Panc1 (cell line): Measurements from ENCODE around the gene CNTN4. TPM values are rescaled to one million over a fixed set of nuclear protein-coding genes. Genes with fewer than 3 reads are reported as not detected.

Experiments
- ATAC-seq: fragments of 200-7000 bp; cut with Tn5 transposase; 2 replicates; pipeline ENCODE4 v1.9.1; 2020; ENCODE audit warnings: mild to moderate bottlenecking, moderate library complexity
- BruUV-seq: library from RNA; stranded (reverse); fragments of 400-500 nt; replicated peaks from 2 replicates; lab custom pipeline; 2021; lab: Mats Ljungman, UMichigan
- CTCF ChIA-PET: fragments of 300-600 bp; sonication (Branson Sonifier 250); formaldehyde crosslinking; loops from one replicate; lab custom pipeline; 2022; ENCODE audit warnings: antibody characterized with exemption; lab: Charles Lee
- POLR2A ChIA-PET: fragments of 300-600 bp; sonication (Branson Sonifier 250); formaldehyde crosslinking; loops from one replicate; lab custom pipeline; 2022; ENCODE audit warnings: antibody characterized with exemption; lab: Charles Lee
- DNase-seq: peaks from one replicate; pipeline ENCODE4 v3.0.0-alpha.2; 2010; ENCODE audit warnings: low read depth, low spot score
- H3K27ac ChIP-seq: 2 replicates; pipeline ENCODE4 v1.5.1; 2011; ENCODE audit warnings: mild to moderate bottlenecking, low read length, inconsistent platforms
- H3K27me3 ChIP-seq: fragments of 200-500 bp; sonication (Bioruptor generic); 2 replicates; pipeline ENCODE4 v1.6.0; 2014; ENCODE audit warnings: low read length, inconsistent platforms; ENCODE audit not compliant: control insufficient read depth, insufficient read depth
- H3K36me3 ChIP-seq: fragments of 200-500 bp; sonication (Bioruptor generic); 2 replicates; pipeline ENCODE4 v1.5.1; 2014; ENCODE audit warnings: inconsistent platforms, mild to moderate bottlenecking, low read length, moderate library complexity; ENCODE audit not compliant: control insufficient read depth, insufficient read depth
- H3K4me1 ChIP-seq: 2 replicates; pipeline ENCODE4 v1.5.1; 2011; ENCODE audit warnings: inconsistent platforms, mild to moderate bottlenecking, low read length, moderate library complexity; ENCODE audit not compliant: control insufficient read depth, insufficient read depth
- H3K4me3 ChIP-seq, 2 experiments: 2 replicates each; pipeline ENCODE4 v1.5.1; 2011 to 2012; ENCODE audit warnings: low read depth in 2 of 2, low read length in 2 of 2, mild to moderate bottlenecking in 2 of 2, inconsistent platforms in 1 of 2, moderate library complexity in 1 of 2
- H3K9me3 ChIP-seq: fragments of 200-500 bp; sonication (Bioruptor generic); 2 replicates; pipeline ENCODE4 v1.5.1; 2014; ENCODE audit warnings: low read depth, mild to moderate bottlenecking, inconsistent platforms, low read length, moderate library complexity; ENCODE audit not compliant: control insufficient read depth, insufficient read depth
- POLR2AphosphoS5 ChIP-seq: IDR thresholded peaks from 2 replicates; pipeline ENCODE4 v1.6.1; 2012; ENCODE audit warnings: mild to moderate bottlenecking, low read depth, low read length, moderate library complexity
- REST ChIP-seq, 2 experiments: IDR thresholded peaks; 2 replicates each; pipeline ENCODE4 v1.6.1; 2011 to 2012; ENCODE audit warnings: low read depth in 2 of 2, control low read depth in 1 of 2, low read length in 1 of 2, mild to moderate bottlenecking in 1 of 2, moderate library complexity in 1 of 2; ENCODE audit not compliant: insufficient read depth in 1 of 2
- SIN3A ChIP-seq: IDR thresholded peaks from 2 replicates; pipeline ENCODE4 v1.6.1; 2012; ENCODE audit warnings: low read depth, mild to moderate bottlenecking, low read length, moderate library complexity, borderline replicate concordance; ENCODE audit not compliant: insufficient read depth
- TCF7L2 ChIP-seq: IDR thresholded peaks from 2 replicates; pipeline ENCODE4 v1.6.1; 2011; ENCODE audit warnings: mild to moderate bottlenecking, low read depth, low read length, inconsistent platforms
- in situ Hi-C: cut with HindIII; loops from 2 replicates; pipeline ENCODE4 v1.10.0; 2016; ENCODE audit warnings: low sequenced_read_pairs, low pct_unique_long_range_greater_than_20kb
- intact Hi-C: fragments of 100-400 bp; cut with micrococcal nuclease; formaldehyde crosslinking; loops from one replicate; pipeline ENCODE4 v1.10.0; 2022; ENCODE audit not compliant: unreplicated experiment
- total RNA-seq: library from RNA; stranded (reverse); gene quantifications from one replicate; pipeline ENCODE4 v1.2.1, GENCODE V29; 2021; ENCODE audit not compliant: unreplicated experiment
- TF ChIP-seq, protein P1 (sequence below): fragments of 450-650 bp; IDR thresholded peaks from 2 replicates; pipeline ENCODE4 v1.5.1; 2017; ENCODE audit warnings: mild to moderate bottlenecking

Gene CNTN4
- total RNA-seq, 1 experiment from 2014 or later, result not detected

DNA sequence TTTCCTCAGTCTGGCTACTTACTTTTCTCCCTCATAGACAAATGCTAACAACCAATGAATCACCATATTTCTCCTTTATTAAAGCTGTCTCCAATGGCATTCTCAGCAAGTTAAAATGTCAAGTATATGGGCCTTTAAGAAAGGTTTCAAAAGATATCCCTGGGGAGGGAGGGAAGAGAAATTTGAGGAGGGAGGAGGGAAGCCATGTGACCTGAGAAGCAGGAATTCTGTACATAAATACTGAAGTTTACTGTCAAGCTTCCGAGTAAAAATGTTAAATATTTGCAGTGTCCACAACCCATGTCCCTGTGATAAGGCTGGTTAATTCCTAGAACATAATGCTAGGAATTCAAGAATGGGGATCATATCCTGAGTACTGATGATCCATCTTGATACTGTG is 175.9 kb downstream of the CNTN4 start:
- no peaks in the 10 kb centered on the region for H3K4me1 ChIP-seq
- H3K27me3 ChIP-seq, result no peaks in the 10 kb centered on the region
- no peak for TF ChIP-seq POLR2AphosphoS5
- no peak for TF ChIP-seq REST (IDR thresholded peaks at IDR 0.05; ENCODE audit: insufficient read depth in 1 of 2, low read depth in 2 of 2, low read length in 1 of 2)
- no peaks in the 10 kb centered on the region for H3K9me3 ChIP-seq
- no peaks in the 10 kb centered on the region for H3K36me3 ChIP-seq
- ATAC-seq (no peak), DNase-seq (no peak)
- intact Hi-C loops (no loop called here), in situ Hi-C loops (no loop called here)
- no peak overlapping the region for H3K27ac ChIP-seq
- no TSS peak for BruUV-seq
- CTCF ChIA-PET, result no interaction called here
- no peak overlapping the region for H3K4me3 ChIP-seq
- POLR2A ChIA-PET, result no interaction called here

DNA sequence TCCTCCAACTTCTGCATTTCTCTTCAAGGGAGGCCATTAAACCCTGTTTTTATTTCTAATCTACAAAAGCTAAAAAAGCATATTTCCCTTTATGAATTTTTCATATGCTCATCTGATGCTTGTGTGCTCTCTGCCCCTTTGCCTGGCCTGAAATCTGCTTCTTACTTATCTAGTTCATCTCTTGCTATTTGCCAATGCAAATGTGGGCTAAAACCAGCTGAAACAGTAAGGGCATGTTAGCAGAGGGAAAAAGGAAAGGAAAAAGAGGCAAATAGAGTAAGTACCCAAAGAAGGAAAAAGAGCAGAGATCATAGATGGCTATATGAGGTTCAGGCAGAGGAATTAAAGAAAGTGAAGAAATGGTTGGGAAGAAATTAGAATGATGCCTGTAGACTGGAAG is 185.2 kb downstream of the CNTN4 start:
- TF ChIP-seq TCF7L2 (no peak), SIN3A (no peak), POLR2AphosphoS5 (no peak), REST (IDR thresholded peaks at IDR 0.05; ENCODE audit: insufficient read depth in 1 of 2, low read depth in 2 of 2, low read length in 1 of 2) (no peak)
- TF ChIP-seq, protein P1, sequence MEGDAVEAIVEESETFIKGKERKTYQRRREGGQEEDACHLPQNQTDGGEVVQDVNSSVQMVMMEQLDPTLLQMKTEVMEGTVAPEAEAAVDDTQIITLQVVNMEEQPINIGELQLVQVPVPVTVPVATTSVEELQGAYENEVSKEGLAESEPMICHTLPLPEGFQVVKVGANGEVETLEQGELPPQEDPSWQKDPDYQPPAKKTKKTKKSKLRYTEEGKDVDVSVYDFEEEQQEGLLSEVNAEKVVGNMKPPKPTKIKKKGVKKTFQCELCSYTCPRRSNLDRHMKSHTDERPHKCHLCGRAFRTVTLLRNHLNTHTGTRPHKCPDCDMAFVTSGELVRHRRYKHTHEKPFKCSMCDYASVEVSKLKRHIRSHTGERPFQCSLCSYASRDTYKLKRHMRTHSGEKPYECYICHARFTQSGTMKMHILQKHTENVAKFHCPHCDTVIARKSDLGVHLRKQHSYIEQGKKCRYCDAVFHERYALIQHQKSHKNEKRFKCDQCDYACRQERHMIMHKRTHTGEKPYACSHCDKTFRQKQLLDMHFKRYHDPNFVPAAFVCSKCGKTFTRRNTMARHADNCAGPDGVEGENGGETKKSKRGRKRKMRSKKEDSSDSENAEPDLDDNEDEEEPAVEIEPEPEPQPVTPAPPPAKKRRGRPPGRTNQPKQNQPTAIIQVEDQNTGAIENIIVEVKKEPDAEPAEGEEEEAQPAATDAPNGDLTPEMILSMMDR, result no peak
- Histone ChIP-seq H3K9me3 (no peaks in the 10 kb centered on the region), H3K4me3 (no peak overlapping the region), H3K36me3 (no peaks in the 10 kb centered on the region), H3K4me1 (no peaks in the 10 kb centered on the region), H3K27ac (no peak overlapping the region), H3K27me3 (no peaks in the 10 kb centered on the region)
- in situ Hi-C loops (no loop called here), intact Hi-C loops (no loop called here)
- no peak for DNase-seq
- ATAC-seq, result no peak
- no TSS peak for BruUV-seq
- ChIA-PET POLR2A (no interaction called here), CTCF (no interaction called here)
